Measurements from ENCODE around the gene HES1.
A peak's percentile ranks its signal among the peaks of the same experiment; 100 is the strongest.

GRCh38 chr3:194135806-194136518 lies at the start of gene HES1:
- peak; percentile 36 for TF ChIP-seq POLR2A (IDR thresholded peaks at IDR 0.05; ENCODE audit: low read length)
- no peak for TF ChIP-seq GATA1 (IDR thresholded peaks at IDR 0.05; ENCODE audit: low read depth, low read length)

All from erythroblast (primary cell).